BE2C (cell line): ENCODE data around the gene BEX4.

Source experiments
- DNase-seq: peaks from one replicate; pipeline ENCODE4 v3.0.0-alpha.2; 2020
- H3K27me3 ChIP-seq: fragments of 250-450 bp; sonication (Bioruptor Pico); 2 replicates; pipeline ENCODE4 v1.5.1; 2020; ENCODE audit warnings: mild to moderate bottlenecking
- H3K36me3 ChIP-seq: fragments of 250-450 bp; sonication (Bioruptor Pico); 2 replicates; pipeline ENCODE4 v1.5.1; 2020; ENCODE audit warnings: mild to moderate bottlenecking
- H3K4me1 ChIP-seq: fragments of 250-450 bp; sonication (Bioruptor Pico); 2 replicates; pipeline ENCODE4 v1.5.1; 2020
- H3K4me3 ChIP-seq: 2 replicates; pipeline ENCODE4 v1.5.1; 2011; ENCODE audit warnings: low read depth, low read length
- H3K9me3 ChIP-seq: fragments of 250-450 bp; sonication (Bioruptor Pico); 2 replicates; pipeline ENCODE4 v1.5.1; 2020
- TF ChIP-seq, protein P1 (sequence below): IDR thresholded peaks from 2 replicates; pipeline ENCODE4 v1.5.1; 2012; ENCODE audit warnings: mild to moderate bottlenecking, low read depth, low read length

BEX4 gene

DNA sequence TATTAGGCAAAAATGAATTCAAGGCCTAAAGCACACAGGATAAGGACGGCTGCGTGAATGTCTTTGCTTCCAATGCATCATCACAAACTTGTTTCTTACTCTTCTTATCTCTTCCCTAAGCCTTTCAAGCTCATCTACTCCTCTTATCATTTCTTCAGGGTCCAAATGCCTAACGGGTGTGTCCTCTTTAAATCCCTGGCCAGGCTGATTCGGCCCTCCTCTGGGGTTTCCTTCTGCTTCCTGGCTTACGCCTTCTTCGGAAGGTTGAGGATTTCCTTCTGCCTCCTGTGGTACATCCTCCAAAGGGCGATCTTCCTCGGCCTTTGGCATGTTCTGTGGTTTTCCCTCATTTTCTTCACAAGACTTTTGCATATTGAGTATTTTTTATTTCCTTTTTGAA is 38.7 kb downstream of the BEX4 start:
- Histone ChIP-seq H3K27me3 (no peaks in the 10 kb centered on the region), H3K4me3 (peak overlapping the region; percentile 79), H3K36me3 (no peaks in the 10 kb centered on the region), H3K4me1 (no peaks in the 10 kb centered on the region), H3K9me3 (no peaks in the 10 kb centered on the region)
- TF ChIP-seq, protein P1, sequence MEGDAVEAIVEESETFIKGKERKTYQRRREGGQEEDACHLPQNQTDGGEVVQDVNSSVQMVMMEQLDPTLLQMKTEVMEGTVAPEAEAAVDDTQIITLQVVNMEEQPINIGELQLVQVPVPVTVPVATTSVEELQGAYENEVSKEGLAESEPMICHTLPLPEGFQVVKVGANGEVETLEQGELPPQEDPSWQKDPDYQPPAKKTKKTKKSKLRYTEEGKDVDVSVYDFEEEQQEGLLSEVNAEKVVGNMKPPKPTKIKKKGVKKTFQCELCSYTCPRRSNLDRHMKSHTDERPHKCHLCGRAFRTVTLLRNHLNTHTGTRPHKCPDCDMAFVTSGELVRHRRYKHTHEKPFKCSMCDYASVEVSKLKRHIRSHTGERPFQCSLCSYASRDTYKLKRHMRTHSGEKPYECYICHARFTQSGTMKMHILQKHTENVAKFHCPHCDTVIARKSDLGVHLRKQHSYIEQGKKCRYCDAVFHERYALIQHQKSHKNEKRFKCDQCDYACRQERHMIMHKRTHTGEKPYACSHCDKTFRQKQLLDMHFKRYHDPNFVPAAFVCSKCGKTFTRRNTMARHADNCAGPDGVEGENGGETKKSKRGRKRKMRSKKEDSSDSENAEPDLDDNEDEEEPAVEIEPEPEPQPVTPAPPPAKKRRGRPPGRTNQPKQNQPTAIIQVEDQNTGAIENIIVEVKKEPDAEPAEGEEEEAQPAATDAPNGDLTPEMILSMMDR: no peak
- DNase-seq: no peak

DNA sequence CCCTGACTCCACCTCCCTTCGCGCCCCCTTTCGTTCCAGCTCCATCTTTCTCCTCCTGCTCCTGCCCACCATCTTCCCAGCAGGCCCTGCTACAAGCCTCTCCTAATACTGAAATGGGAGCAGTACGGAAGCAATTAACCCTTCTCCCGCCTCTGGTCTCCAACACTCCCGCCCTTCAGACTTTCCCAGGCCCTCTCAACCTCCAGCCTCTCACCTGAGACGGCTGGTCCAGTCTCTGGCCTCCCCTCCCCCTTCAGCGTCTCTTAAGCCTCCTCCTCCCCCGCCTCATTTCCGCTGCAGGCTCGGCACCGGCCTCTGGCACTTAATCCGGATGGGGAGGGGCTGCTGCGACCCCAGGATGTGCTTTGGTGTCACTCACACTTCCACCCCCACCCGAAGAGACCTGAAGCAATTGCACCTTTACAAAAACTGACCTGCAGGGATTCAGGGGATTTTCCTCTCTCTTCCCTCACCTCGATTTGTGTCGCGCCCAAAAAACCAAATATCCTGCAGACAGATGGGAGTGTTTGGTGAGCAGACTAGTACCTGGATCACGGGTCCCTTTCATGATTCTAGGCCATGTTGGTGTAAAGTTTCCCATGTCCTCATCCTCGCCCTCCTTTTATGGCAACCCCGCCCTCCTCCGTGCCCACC is 39.4 kb downstream of the BEX4 start:
- peak; percentile 38 for DNase-seq
- Histone ChIP-seq H3K9me3 (no peaks in the 10 kb centered on the region), H3K36me3 (no peaks in the 10 kb centered on the region), H3K4me1 (no peaks in the 10 kb centered on the region), H3K4me3 (peak overlapping the region; percentile 79), H3K27me3 (no peaks in the 10 kb centered on the region)
- TF ChIP-seq, protein P1: no peak

DNA sequence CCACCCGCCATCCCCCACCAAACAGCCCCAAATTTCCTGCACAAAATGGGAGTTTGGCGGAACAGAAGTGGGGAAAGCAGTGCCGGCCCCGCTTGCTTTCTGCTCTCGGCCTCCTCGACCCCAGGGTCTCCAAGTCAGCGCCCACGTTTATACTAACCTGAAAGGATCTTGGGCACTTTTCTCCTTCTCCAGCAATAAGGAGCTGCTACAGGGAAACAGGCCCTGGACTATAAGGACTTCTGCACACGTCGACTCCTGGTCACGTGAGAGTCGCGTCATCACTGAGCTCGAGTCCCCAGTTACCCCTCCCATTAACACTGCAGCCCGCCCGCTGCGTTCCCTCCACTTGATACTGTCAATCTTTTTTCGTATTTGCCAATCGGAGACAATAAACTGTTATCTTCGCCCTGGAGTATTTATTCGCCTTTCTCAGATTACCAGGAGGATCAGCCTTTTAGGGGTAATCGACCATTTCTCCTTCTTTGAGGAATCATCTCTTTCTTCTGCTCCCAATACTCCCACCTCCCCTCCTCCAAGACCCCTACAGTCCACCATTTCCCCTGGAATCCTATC is 40.1 kb downstream of the BEX4 start, which contains the start of gene TCEAL8:
Gene TCEAL8, minus strand, starts transcription at position 235 of the 573 bp plus-strand sequence. CDS start 1,176 bp downstream, outside the sequence.
- TF ChIP-seq, protein P1: no peak

GRCh38 chrX:103256651-103257050 is 41.7 kb downstream of the BEX4 start:
- no peaks in the 10 kb centered on the region for H3K4me1 ChIP-seq
- DNase-seq: no peak
- TF ChIP-seq, protein P1: no peak
- no peak overlapping the region for H3K4me3 ChIP-seq
- no peaks in the 10 kb centered on the region for H3K27me3 ChIP-seq
- no peaks in the 10 kb centered on the region for H3K9me3 ChIP-seq
- H3K36me3 ChIP-seq: no peaks in the 10 kb centered on the region

More for the DNA sequence above, 40.1 kb downstream of the BEX4 start, which contains the start of gene TCEAL8:
- Histone ChIP-seq H3K27me3 (no peaks in the 10 kb centered on the region), H3K4me3 (peak within 1 kb of the TSS; percentile 79), H3K4me1 (no peaks in the 10 kb centered on the region), H3K9me3 (no peaks in the 10 kb centered on the region), H3K36me3 (no peaks in the 10 kb centered on the region)
- DNase-seq: peak; percentile 65

GRCh38 chrX:103258275-103258674 is 43.4 kb downstream of the BEX4 start:
- Histone ChIP-seq H3K4me1 (no peaks in the 10 kb centered on the region), H3K27me3 (no peaks in the 10 kb centered on the region), H3K4me3 (no peak overlapping the region), H3K36me3 (no peaks in the 10 kb centered on the region), H3K9me3 (no peaks in the 10 kb centered on the region)
- TF ChIP-seq, protein P1: no peak
- DNase-seq: no peak
